GM23248 (cell line): Measurements from ENCODE around the gene PFKFB2. TPM values are rescaled to one million over a fixed set of nuclear protein-coding genes. Genes with fewer than 3 reads are reported as not detected.

Experiments
- DNase-seq: peaks from one replicate; pipeline ENCODE4 v3.0.0-alpha.2; 2015
- H2AFZ ChIP-seq: fragments of 200-600 bp; sonication (generic); 2 replicates; pipeline ENCODE4 v1.6.1; 2016; ENCODE audit warnings: antibody characterized with exemption
- H3F3A ChIP-seq: fragments of 200-600 bp; sonication (generic); 2 replicates; pipeline ENCODE4 v1.6.1; 2016; ENCODE audit warnings: mild to moderate bottlenecking, antibody characterized with exemption, mixed run types; ENCODE audit not compliant: insufficient read depth
- H3K27ac ChIP-seq: fragments of 200-600 bp; sonication (generic); 2 replicates; pipeline ENCODE4 v1.5.1; 2016; ENCODE audit warnings: mild to moderate bottlenecking
- H3K27me3 ChIP-seq: fragments of 200-600 bp; sonication (generic); replicated peaks from 2 replicates; pipeline ENCODE4 v1.6.1; 2016; ENCODE audit warnings: mild to moderate bottlenecking; ENCODE audit not compliant: insufficient read depth
- H3K36me3 ChIP-seq: fragments of 200-600 bp; sonication (generic); 2 replicates; pipeline ENCODE4 v1.6.1; 2016; ENCODE audit warnings: low read depth, mild to moderate bottlenecking
- H3K4me1 ChIP-seq: fragments of 200-600 bp; sonication (generic); 2 replicates; pipeline ENCODE4 v1.6.1; 2016; ENCODE audit warnings: mild to moderate bottlenecking; ENCODE audit not compliant: insufficient read depth
- H3K4me2 ChIP-seq: fragments of 200-600 bp; sonication (generic); one replicate; pipeline ENCODE4 v1.6.1; 2016; ENCODE audit warnings: mild to moderate bottlenecking; ENCODE audit not compliant: unreplicated experiment
- H3K4me3 ChIP-seq: fragments of 200-600 bp; sonication (generic); 2 replicates; pipeline ENCODE4 v1.5.1; 2016; ENCODE audit warnings: mild to moderate bottlenecking
- H3K79me2 ChIP-seq: fragments of 200-600 bp; sonication (generic); 2 replicates; pipeline ENCODE4 v1.6.1; 2016; ENCODE audit warnings: mild to moderate bottlenecking; ENCODE audit not compliant: insufficient read depth
- H3K9ac ChIP-seq: fragments of 200-600 bp; sonication (generic); 2 replicates; pipeline ENCODE4 v1.6.1; 2016; ENCODE audit warnings: mild to moderate bottlenecking
- H3K9me2 ChIP-seq: fragments of 200-600 bp; sonication (generic); 2 replicates; pipeline ENCODE4 v1.6.1; 2016; ENCODE audit warnings: mixed run types, mild to moderate bottlenecking, moderate library complexity; ENCODE audit not compliant: insufficient read depth
- H3K9me3 ChIP-seq: fragments of 200-600 bp; sonication (generic); one replicate; pipeline ENCODE4 v1.6.1; 2017; ENCODE audit warnings: low read depth
- H4K20me1 ChIP-seq: fragments of 200-600 bp; sonication (generic); 2 replicates; pipeline ENCODE4 v1.6.0; 2016; ENCODE audit not compliant: insufficient read depth
- EZH2 ChIP-seq: fragments of 200-600 bp; sonication (generic); IDR thresholded peaks from 2 replicates; pipeline ENCODE4 v1.6.1; 2018; ENCODE audit warnings: antibody characterized with exemption, mild to moderate bottlenecking; ENCODE audit not compliant: insufficient read depth, poor library complexity, severe bottlenecking
- EZH2phosphoT487 ChIP-seq: fragments of 200-600 bp; sonication (generic); IDR thresholded peaks from 2 replicates; pipeline ENCODE4 v1.6.1; 2018; ENCODE audit warnings: antibody characterized with exemption, moderate library complexity, mild to moderate bottlenecking, low read depth; ENCODE audit not compliant: insufficient read depth
- WGBS, 2 experiments: methylation state at CpG; one replicate each; pipeline ENCODE4 v1.1.6; 2015 to 2017; ENCODE audit warnings: low lambda C conversion rate in 2 of 2, low coverage in 1 of 2; ENCODE audit errors: missing lambda C conversion rate in 2 of 2; 5-methylcytosine and 5-hydroxymethylcytosine counted together
- in situ Hi-C: fragments of 300-500 bp; cut with MboI; formaldehyde crosslinking; loops from 2 replicates; pipeline ENCODE4 v1.15.0; 2020
- polyA plus RNA-seq: library from polyadenylated mRNA; unstranded; fragments of >200 nt; fragmentation: Nextera tagmentation; extraction: Ambion mirVana; gene quantifications from 2 replicates; pipeline ENCODE4 v1.2.1, GENCODE V29; 2016
- total RNA-seq: library from RNA; depleted of rRNA; stranded (reverse); fragments of >200 nt; shearing (Covaris generic); gene quantifications from 2 replicates; pipeline ENCODE4 v1.2.3, GENCODE V29; 2014

The PFKFB2 gene
- total and polyA plus RNA-seq, 2 experiments from 2014 or later = 1.6 to 4.2 TPM

- in situ Hi-C loops = no loop called here
Measured at GRCh38 chr1:207067185-207067584, 14.1 kb downstream of the PFKFB2 start.

GRCh38 chr1:207067665-207068064, 14.6 kb downstream of the PFKFB2 start:
- Histone ChIP-seq H2AFZ (no peak overlapping the region), H3K4me2 (no peak overlapping the region), H3K9me2 (no peaks in the 10 kb centered on the region), H3K9ac (no peak overlapping the region), H3K27me3 (no peaks in the 10 kb centered on the region), H3K4me1 (no peaks in the 10 kb centered on the region), H3K4me3 (no peak overlapping the region), H4K20me1 (no peaks in the 10 kb centered on the region), H3K9me3 (no peaks in the 10 kb centered on the region), H3K79me2 (no peaks in the 10 kb centered on the region), H3F3A (no peaks in the 10 kb centered on the region), H3K36me3 (no peaks in the 10 kb centered on the region), H3K27ac (no peak overlapping the region)
- DNase-seq = no peak
- no peak for TF ChIP-seq EZH2phosphoT487
- TF ChIP-seq EZH2 = no peak
- in situ Hi-C loops = no loop called here
- 83 to 88% methylated on average over 5 of the region's 5 CpGs for WGBS, 2 experiments

More at GRCh38 chr1:207067185-207067584, 14.1 kb downstream of the PFKFB2 start:
- no peaks in the 10 kb centered on the region for H3K9me3 ChIP-seq
- H3K79me2 ChIP-seq = no peaks in the 10 kb centered on the region
- H3K27ac ChIP-seq = no peak overlapping the region
- no peak overlapping the region for H2AFZ ChIP-seq
- TF ChIP-seq EZH2 = no peak
- TF ChIP-seq EZH2phosphoT487 = no peak
- H3K4me1 ChIP-seq = no peaks in the 10 kb centered on the region
- H3K27me3 ChIP-seq = no peaks in the 10 kb centered on the region
- DNase-seq = no peak
- H4K20me1 ChIP-seq = no peaks in the 10 kb centered on the region
- H3F3A ChIP-seq = no peaks in the 10 kb centered on the region
- no peak overlapping the region for H3K9ac ChIP-seq
- H3K36me3 ChIP-seq = no peaks in the 10 kb centered on the region
- H3K9me2 ChIP-seq = no peaks in the 10 kb centered on the region
- H3K4me3 ChIP-seq = no peak overlapping the region
- H3K4me2 ChIP-seq = no peak overlapping the region
- 47 to 64% methylated on average over 3 of the region's 3 CpGs for WGBS, 2 experiments

GRCh38 chr1:207069061-207069460, 16.0 kb downstream of the PFKFB2 start:
- in situ Hi-C loops = no loop called here

GRCh38 chr1:207069858-207070506, 16.9 kb downstream of the PFKFB2 start:
- Histone ChIP-seq H3K9me2 (no peaks in the 10 kb centered on the region), H2AFZ (no peak overlapping the region), H3K4me3 (no peak overlapping the region), H3K9me3 (no peaks in the 10 kb centered on the region), H3K36me3 (no peaks in the 10 kb centered on the region), H3K4me1 (no peaks in the 10 kb centered on the region), H3K9ac (no peak overlapping the region), H3K79me2 (no peaks in the 10 kb centered on the region), H3F3A (no peaks in the 10 kb centered on the region), H3K4me2 (no peak overlapping the region), H3K27ac (no peak overlapping the region), H3K27me3 (no peaks in the 10 kb centered on the region), H4K20me1 (no peaks in the 10 kb centered on the region)
- DNase-seq = no peak
- no peak for TF ChIP-seq EZH2
- no peak for TF ChIP-seq EZH2phosphoT487
- in situ Hi-C loops = no loop called here
- WGBS, 2 experiments = 84 to 89% methylated on average over 5 of the region's 5 CpGs

More at GRCh38 chr1:207069061-207069460, 16.0 kb downstream of the PFKFB2 start:
- no peaks in the 10 kb centered on the region for H3K9me2 ChIP-seq
- no peak overlapping the region for H2AFZ ChIP-seq
- H3K79me2 ChIP-seq = no peaks in the 10 kb centered on the region
- no peaks in the 10 kb centered on the region for H3F3A ChIP-seq
- no peaks in the 10 kb centered on the region for H3K36me3 ChIP-seq
- no peak for DNase-seq
- 71 to 83% methylated on average over 3 of the region's 3 CpGs for WGBS, 2 experiments
- H3K9me3 ChIP-seq = no peaks in the 10 kb centered on the region
- no peaks in the 10 kb centered on the region for H3K27me3 ChIP-seq
- H3K27ac ChIP-seq = no peak overlapping the region
- H4K20me1 ChIP-seq = no peaks in the 10 kb centered on the region
- H3K9ac ChIP-seq = no peak overlapping the region
- no peak overlapping the region for H3K4me2 ChIP-seq
- H3K4me3 ChIP-seq = no peak overlapping the region
- TF ChIP-seq EZH2 (no peak), EZH2phosphoT487 (no peak)
- H3K4me1 ChIP-seq = no peaks in the 10 kb centered on the region

GRCh38 chr1:207070811-207071210, 17.7 kb downstream of the PFKFB2 start:
- H3F3A ChIP-seq = no peaks in the 10 kb centered on the region
- H3K79me2 ChIP-seq = no peaks in the 10 kb centered on the region
- H3K4me3 ChIP-seq = no peak overlapping the region
- no peaks in the 10 kb centered on the region for H3K27me3 ChIP-seq
- H2AFZ ChIP-seq = no peak overlapping the region
- H3K9ac ChIP-seq = no peak overlapping the region
- no peak for DNase-seq
- no peaks in the 10 kb centered on the region for H3K9me2 ChIP-seq
- in situ Hi-C loops = no loop called here
- no peak overlapping the region for H3K27ac ChIP-seq
- WGBS, 2 experiments = 90 to 95% methylated on average over 4 of the region's 4 CpGs
- no peak for TF ChIP-seq EZH2phosphoT487
- TF ChIP-seq EZH2 = no peak
- no peak overlapping the region for H3K4me2 ChIP-seq
- no peaks in the 10 kb centered on the region for H3K9me3 ChIP-seq
- no peaks in the 10 kb centered on the region for H4K20me1 ChIP-seq
- H3K36me3 ChIP-seq = no peaks in the 10 kb centered on the region
- no peaks in the 10 kb centered on the region for H3K4me1 ChIP-seq
